ENCODE data around the gene PRKN.

Gene PRKN

DNA sequence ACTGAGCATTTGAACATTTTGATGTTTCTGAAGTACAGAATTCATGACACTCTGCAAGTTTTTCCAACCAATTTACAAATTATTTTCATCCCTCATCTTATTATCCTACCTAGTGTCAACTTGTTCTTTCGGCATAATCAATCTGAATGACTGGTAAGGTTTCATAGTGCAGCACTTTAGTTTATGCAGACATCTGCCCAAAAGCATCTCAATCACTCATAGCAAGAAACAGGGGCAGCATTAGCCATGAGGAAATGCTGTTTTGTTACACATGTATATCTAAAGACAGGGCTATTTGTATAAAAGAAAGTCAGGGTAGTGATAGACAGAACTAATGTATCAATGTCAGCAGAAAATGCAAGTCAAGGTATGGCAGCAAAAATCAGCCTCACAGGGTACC, 1075.6 kb downstream of the PRKN start:
- Histone ChIP-seq H3K27ac (ENCODE audit: low read length) (no peak overlapping the region), H3K4me1 (ENCODE audit: low read length) (no peaks in the 10 kb centered on the region), H3K79me2 (ENCODE audit: low read length) (no peaks in the 10 kb centered on the region), H3K9me2 (replicated peaks; ENCODE audit: insufficient read depth, low read length) (no peaks in the 10 kb centered on the region), H3K36me3 (replicated peaks; ENCODE audit: insufficient read depth, low read length) (no peaks in the 10 kb centered on the region), H3K4me3 (ENCODE audit: low read length) (no peak overlapping the region), H3K27me3 (replicated peaks; ENCODE audit: insufficient read depth, low read length) (no peaks in the 10 kb centered on the region), H3F3A (ENCODE audit: insufficient read depth, low read length) (no peaks in the 10 kb centered on the region), H3K9me3 (replicated peaks; ENCODE audit: insufficient read depth, low read length) (no peaks in the 10 kb centered on the region), H3K9ac (ENCODE audit: low read length) (no peak overlapping the region), H2AFZ (ENCODE audit: low read length) (no peak overlapping the region), H4K20me1 (ENCODE audit: insufficient read depth, low read length) (no peaks in the 10 kb centered on the region), H3K4me2 (ENCODE audit: low read depth, low read length) (no peak overlapping the region)
- TF ChIP-seq EZH2phosphoT487 (IDR thresholded peaks at IDR 0.05; ENCODE audit: low read length) (no peak), EZH2 (optimal IDR thresholded peaks at IDR 0.05; ENCODE audit: low read depth, low read length) (no peak)
- TF ChIP-seq, protein P1, sequence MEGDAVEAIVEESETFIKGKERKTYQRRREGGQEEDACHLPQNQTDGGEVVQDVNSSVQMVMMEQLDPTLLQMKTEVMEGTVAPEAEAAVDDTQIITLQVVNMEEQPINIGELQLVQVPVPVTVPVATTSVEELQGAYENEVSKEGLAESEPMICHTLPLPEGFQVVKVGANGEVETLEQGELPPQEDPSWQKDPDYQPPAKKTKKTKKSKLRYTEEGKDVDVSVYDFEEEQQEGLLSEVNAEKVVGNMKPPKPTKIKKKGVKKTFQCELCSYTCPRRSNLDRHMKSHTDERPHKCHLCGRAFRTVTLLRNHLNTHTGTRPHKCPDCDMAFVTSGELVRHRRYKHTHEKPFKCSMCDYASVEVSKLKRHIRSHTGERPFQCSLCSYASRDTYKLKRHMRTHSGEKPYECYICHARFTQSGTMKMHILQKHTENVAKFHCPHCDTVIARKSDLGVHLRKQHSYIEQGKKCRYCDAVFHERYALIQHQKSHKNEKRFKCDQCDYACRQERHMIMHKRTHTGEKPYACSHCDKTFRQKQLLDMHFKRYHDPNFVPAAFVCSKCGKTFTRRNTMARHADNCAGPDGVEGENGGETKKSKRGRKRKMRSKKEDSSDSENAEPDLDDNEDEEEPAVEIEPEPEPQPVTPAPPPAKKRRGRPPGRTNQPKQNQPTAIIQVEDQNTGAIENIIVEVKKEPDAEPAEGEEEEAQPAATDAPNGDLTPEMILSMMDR (IDR thresholded peaks at IDR 0.05; ENCODE audit: low read length), result no peak
- no peak for DNase-seq

DNA sequence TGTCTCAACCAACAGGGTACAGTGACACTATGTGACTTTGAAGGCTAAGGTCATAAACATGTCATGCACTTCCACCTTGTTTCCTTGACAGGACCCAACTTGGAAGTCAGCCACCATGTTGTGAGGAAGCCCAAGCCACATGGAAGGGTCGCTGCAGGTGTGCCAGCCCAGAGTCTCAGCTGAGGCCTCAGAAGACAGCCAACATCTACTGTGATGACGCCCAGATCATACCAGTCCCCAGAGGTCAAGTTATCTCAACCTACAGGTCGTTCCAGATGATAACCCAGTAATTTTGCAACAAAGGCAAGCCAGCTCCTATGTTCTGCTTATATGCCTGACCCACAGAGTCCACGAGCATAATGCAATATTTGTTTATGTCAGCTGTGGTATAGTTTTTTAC, 1077.7 kb downstream of the PRKN start:
- Histone ChIP-seq H3F3A (ENCODE audit: insufficient read depth, low read length) (no peaks in the 10 kb centered on the region), H3K4me1 (ENCODE audit: low read length) (no peaks in the 10 kb centered on the region), H3K9me3 (replicated peaks; ENCODE audit: insufficient read depth, low read length) (no peaks in the 10 kb centered on the region), H2AFZ (ENCODE audit: low read length) (no peak overlapping the region), H3K36me3 (replicated peaks; ENCODE audit: insufficient read depth, low read length) (no peaks in the 10 kb centered on the region), H3K4me3 (ENCODE audit: low read length) (no peak overlapping the region), H3K9ac (ENCODE audit: low read length) (no peak overlapping the region), H3K27ac (ENCODE audit: low read length) (no peak overlapping the region), H4K20me1 (ENCODE audit: insufficient read depth, low read length) (no peaks in the 10 kb centered on the region), H3K79me2 (ENCODE audit: low read length) (no peaks in the 10 kb centered on the region), H3K9me2 (replicated peaks; ENCODE audit: insufficient read depth, low read length) (no peaks in the 10 kb centered on the region), H3K27me3 (replicated peaks; ENCODE audit: insufficient read depth, low read length) (no peaks in the 10 kb centered on the region), H3K4me2 (ENCODE audit: low read depth, low read length) (no peak overlapping the region)
- no peak for DNase-seq
- no peak for TF ChIP-seq EZH2 (optimal IDR thresholded peaks at IDR 0.05; ENCODE audit: low read depth, low read length)
- TF ChIP-seq EZH2phosphoT487 (IDR thresholded peaks at IDR 0.05; ENCODE audit: low read length), result no peak
- TF ChIP-seq, protein P1 (IDR thresholded peaks at IDR 0.05; ENCODE audit: low read length), result no peak

GRCh38 chr6:161649068-161649467, 1078.5 kb downstream of the PRKN start:
- no peaks in the 10 kb centered on the region for H3K9me2 ChIP-seq (replicated peaks; ENCODE audit: insufficient read depth, low read length)
- no peak overlapping the region for H3K9ac ChIP-seq (ENCODE audit: low read length)
- no peak for DNase-seq
- no peak overlapping the region for H3K4me3 ChIP-seq (ENCODE audit: low read length)
- no peaks in the 10 kb centered on the region for H3F3A ChIP-seq (ENCODE audit: insufficient read depth, low read length)
- no peak overlapping the region for H3K27ac ChIP-seq (ENCODE audit: low read length)
- no peaks in the 10 kb centered on the region for H3K9me3 ChIP-seq (replicated peaks; ENCODE audit: insufficient read depth, low read length)
- no peaks in the 10 kb centered on the region for H4K20me1 ChIP-seq (ENCODE audit: insufficient read depth, low read length)
- H3K4me2 ChIP-seq (ENCODE audit: low read depth, low read length), result no peak overlapping the region
- no peaks in the 10 kb centered on the region for H3K4me1 ChIP-seq (ENCODE audit: low read length)
- no peak for TF ChIP-seq EZH2phosphoT487 (IDR thresholded peaks at IDR 0.05; ENCODE audit: low read length)
- no peak for TF ChIP-seq EZH2 (optimal IDR thresholded peaks at IDR 0.05; ENCODE audit: low read depth, low read length)
- TF ChIP-seq, protein P1 (IDR thresholded peaks at IDR 0.05; ENCODE audit: low read length), result no peak
- H3K36me3 ChIP-seq (replicated peaks; ENCODE audit: insufficient read depth, low read length), result no peaks in the 10 kb centered on the region
- H3K79me2 ChIP-seq (ENCODE audit: low read length), result no peaks in the 10 kb centered on the region
- no peaks in the 10 kb centered on the region for H3K27me3 ChIP-seq (replicated peaks; ENCODE audit: insufficient read depth, low read length)
- H2AFZ ChIP-seq (ENCODE audit: low read length), result no peak overlapping the region
